Dermis blood vessel endothelial cell (primary cell): Measurements from ENCODE around the gene KRTAP5-2. TPM values are rescaled to one million over a fixed set of nuclear protein-coding genes. Genes with fewer than 3 reads are reported as not detected.

ENCODE experiments used
- DNase-seq: peaks from one replicate; pipeline ENCODE4 v3.0.0; 2010
- total RNA-seq: library from RNA; depleted of rRNA; stranded (reverse); fragments of >200 nt; gene quantifications from 2 replicates; pipeline ENCODE4 v1.2.3, GENCODE V29; 2014

The KRTAP5-2 gene
- total RNA-seq, 1 donor from 2014 or later, result not detected

DNA sequence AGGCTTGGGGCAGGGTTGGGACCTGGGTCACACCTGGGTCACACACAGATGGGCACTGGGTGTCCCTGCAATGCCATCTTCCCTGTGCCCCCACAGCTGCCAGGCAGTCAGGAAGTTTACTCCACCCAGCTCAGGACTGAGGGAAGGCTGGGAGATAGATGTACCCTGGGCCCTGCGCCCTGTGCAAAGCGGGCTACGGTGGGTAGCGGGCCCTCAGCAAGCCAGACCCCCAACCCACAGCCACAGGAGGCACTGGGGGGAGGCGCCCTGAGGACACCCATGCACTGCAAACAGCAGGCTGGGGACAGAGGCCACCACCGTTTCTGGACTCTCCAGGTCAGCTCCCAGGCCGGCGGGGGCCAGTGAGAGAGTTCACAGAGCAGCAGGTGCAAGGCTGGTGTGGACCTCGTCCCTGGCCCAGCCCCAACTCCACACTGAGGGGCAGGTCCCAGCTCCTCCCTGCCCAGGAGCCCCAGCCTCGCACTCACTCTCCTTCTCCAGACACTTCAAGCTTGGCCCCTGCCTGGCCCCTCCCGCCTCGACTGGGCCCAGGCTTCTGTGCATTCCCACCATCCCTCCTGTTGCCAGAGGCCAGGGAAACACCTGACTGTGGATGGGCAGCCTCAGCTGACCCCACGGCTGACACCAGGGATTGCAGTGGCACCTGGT, 30.9 kb downstream of the KRTAP5-2 start:
- no peak for DNase-seq

DNA sequence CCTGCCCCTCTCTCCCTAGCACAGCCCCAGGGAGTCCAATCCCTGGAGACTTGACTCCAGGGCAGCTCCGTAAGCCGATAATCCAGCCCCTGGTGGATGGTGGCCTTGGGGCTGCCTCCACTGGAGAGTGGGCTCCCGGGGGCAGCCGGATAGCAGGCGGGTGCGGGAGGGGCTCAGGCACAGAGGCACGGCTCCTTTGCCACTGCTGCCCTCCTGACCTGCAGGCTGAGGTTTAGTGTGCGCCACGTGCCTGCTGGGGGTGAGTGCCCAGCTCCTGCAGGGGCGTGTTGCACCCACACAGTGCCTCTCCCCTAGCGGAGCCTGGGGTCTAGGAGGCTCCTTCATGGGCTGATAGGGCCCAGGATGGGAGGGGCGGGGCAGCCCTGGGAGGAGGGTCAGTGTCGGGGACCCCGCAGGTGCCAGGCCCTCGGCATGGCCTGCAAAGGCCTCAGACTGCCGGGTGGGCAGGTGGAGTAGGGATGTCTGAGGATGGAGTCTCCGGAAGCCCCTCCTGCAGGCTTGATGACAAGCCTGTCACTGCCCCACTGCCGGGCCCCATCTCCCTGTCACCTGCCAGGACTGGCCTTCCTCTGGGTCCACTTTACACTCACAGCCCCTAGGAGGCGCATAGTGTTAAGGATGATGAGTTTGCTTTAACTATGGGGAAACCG, 31.6 kb downstream of the KRTAP5-2 start:
- no peak for DNase-seq

DNA sequence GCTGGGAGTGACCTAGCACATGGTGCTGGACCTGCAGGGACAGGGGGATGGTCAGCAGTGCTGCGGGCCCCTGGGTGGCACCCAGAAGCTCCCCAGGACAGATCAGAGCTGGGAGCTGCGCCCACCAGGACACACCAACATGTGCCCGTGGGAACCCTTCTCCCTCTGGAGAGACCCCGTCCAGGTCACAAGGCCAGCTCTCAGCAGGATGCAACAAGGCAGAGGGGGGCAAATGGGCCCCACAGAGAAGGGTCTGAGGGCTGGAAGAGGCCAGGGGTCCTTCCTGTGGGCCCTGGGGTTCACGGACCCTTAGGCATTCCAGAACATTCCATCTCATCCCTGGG, 32.2 kb downstream of the KRTAP5-2 start:
- DNase-seq, result no peak

DNA sequence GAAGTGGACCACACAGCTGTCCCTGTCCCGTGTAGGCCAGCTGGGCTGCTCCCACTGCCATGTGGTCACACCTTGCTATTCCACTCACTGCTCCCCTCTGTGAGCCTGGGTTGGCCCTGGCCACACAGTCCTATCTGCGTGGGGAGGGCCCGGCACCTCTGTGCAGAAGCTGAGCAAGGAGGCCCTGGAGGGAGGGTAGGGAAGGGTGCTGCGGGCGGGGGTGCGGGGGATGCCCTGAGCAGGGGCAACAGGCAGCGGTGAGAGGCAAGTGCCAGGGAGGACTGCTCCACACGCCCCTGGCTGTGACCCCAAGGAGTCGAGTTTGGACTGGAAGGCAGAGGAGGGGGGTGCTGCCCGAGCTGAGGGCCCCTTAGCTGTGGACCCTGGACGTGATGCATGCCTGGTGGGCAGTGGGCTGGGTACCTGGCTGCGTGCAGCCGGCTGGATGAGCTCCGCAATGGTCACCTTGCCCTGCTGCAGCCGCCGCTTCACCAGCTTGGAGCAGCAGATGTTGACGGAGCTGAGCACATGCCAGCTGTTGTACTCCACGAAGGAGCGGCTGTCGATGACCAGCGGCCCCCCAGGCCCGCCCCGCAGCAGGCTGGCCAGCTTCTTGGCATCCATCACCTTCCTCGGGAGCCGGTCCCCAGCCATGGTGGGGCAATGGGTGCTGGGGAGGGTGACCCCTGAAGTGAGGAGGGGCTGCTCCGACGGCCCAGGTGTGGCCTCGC, 32.8 kb downstream of the KRTAP5-2 start:
- no peak for DNase-seq

DNA sequence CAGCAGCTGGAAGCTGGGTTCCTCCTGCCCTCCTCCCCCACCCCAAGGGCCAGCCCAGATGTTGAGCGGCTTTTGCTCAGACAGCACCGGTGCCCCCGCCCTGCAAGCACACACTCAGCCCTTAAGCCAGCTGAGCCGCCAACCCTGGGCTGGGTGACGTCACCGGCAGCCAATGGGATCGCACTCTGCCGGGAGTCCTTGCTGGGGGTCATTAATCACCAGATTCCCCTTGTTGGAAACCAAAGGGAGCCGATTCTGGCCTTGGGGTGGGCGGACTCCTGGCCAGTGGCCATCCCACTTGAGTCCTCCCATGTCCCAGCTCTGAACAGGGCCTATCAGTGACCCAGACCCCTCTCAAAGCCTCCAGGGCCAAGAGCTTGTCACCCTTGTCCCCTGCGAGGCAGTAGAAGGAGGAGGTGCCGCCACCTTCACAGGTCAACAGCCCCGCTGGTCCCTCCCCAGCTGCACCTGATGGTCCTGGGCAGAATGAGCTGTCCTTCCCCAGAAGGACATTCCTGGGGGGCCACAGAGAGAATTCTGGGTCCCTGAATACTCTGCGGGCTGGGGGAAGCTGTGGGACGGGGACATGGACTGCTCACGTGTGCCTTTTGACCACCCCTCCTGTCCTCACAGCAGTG, 33.4 kb downstream of the KRTAP5-2 start:
- peak; percentile 71 for DNase-seq

DNA sequence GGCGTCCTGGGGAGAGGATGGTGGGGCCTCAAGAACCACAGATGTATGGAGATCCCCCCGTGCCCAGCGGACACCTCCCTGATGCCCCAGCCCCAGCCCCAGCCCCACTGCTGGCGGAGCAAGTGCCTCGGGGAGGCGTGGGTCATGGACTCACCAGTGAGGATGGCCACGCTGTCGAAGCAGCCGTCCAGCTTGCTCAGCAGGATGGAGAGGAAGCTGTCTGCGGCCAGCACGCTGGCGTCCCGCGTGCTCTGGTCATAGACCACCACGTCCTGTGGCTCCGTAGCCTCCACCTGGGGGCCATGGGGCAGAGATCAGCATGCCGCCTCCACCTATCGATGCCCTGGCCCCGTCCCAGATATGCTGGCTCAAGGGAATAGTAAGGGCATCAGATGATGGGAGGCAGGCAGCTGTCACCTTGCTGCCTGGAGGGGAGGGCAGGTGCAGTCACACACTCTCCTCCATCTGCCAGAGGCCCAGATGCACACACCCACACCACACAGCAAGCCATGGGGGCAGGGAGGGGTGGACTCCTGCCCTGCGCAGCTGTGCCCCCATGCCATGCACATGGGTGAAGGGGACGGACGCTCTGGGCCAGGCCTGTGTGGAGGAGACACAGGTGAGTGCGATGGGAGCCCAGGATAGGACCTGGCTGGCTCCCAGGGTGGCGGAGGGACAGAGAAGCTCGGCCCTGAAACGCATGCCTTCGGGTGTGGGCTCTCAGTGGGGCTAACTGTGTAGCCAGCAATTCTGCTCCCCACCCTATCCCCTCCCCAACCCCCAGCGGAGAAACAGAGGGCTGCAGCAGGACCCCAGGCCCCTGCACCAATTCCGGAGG, 34.2 kb downstream of the KRTAP5-2 start:
- no peak for DNase-seq

DNA sequence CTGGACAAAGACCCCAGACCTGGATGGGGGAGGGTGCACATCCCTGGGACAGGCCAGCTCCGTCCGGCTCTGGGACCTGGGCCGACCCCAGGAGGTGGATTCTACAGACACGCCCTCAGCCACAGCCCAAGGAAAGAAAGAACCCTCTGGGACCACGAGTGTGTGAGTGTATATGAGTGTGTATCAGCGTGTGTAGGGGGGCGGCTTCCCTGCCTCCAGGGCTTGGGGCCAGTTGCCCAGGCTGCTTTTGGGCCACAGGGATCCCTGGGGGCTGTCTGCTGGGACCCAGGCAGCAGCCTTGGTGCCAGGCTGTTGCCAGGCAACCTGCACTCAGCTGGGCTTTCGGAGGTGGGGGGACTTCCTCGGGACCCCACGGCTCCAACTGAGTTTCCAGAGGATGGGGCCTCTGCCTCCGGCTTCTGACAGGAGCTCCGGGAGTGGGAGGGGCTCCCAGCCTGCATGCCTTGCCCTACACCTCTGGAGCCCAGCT, 34.9 kb downstream of the KRTAP5-2 start:
- DNase-seq, result no peak

DNA sequence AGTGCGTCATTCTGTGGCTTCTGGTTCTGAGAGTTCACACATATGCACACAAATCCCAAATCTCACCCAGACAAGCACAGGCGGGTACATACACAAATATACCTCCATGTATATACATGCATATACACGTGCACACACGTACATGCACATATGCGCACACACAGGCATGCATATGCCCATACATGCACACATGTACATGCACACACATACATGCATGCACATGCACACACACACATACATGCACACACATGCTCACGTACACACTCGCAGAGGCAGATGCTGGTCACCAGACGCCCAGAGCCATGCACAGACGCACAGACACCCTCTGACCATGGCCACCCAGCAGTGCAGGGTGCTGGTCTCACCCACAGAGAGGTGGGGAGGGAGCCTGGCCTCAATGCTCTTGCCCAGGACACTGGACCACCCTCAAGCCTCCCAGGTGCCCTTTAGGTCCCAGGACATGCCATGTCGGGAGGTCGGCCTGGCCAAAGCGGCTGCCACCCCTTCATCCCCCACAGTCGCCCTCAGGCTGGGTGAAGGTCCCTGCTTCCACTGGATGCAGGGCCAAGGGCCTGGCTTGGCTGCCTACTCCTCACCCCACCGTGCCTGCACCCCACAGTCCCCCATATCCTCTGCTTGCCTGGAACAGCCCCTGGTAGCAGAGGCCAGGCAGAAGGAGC, 35.5 kb downstream of the KRTAP5-2 start:
- no peak for DNase-seq

DNA sequence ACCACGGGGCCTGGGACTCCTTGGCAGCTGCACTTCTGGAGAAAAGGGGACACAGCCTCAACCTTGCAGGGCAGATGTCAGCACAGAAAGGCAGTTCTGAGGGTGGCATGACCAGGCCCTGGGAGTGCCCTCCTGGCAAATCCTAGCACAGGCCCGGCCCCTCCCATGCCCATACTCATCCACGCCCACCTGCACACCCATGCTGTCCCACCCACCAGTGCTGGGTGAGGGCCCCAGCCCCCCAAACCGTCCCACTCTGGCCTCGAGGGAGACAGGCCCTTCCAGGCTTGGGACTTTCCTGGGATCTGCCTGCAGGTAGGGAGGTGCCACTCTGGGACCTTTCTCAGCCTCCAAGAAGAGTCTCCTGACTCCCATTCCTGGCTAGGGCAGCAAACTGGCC, 36.1 kb downstream of the KRTAP5-2 start:
- DNase-seq, result no peak

DNA sequence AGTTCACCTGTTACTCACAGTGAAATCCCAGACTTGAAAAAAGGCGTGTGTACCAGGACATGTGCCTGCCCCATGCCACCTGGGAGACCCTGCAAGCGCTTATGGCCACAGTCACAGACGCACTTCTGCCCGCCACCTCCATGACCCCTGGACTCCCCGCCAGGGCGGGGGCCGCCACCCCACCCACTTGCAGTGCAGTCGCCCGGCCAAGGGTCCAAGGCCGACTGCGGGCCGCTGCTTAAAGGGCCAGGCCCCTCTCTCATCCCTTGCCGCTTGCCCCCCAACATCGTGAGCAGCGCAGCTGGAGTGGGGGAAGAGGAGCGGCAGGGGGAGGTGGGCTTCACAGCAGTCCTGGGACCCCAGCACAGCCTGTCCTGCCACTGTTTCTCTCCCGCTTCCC, 36.8 kb downstream of the KRTAP5-2 start:
- DNase-seq, result no peak

DNA sequence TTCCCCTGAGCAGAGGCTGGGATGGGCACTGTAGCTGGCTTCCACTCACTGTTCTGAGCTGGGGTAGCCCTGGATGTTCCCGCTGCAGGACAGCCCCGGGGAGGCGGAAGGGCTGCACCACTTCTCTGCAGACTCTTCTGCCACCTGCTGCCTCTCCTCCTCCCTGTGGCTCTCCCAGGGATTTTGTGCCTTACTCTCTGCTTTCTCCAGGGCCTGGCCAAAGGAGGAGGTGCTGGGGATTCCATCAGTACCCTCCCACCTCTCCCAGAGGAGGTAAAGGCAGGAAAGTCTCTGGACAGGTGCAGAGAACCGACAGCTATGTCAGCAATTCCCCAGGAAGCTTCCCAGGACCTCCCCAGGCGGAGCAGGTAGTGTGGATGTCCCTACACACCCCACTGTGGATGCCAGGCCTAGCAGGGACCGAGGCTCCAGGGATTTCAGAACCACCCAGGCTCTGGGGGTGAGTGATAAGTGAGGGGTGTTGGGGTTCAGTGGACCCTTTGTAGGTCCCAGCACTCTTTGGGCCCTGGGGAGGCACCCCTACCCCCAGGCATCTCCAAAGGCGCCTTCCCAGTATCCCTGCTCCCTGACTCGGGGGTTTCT, 37.3 kb downstream of the KRTAP5-2 start:
- no peak for DNase-seq

DNA sequence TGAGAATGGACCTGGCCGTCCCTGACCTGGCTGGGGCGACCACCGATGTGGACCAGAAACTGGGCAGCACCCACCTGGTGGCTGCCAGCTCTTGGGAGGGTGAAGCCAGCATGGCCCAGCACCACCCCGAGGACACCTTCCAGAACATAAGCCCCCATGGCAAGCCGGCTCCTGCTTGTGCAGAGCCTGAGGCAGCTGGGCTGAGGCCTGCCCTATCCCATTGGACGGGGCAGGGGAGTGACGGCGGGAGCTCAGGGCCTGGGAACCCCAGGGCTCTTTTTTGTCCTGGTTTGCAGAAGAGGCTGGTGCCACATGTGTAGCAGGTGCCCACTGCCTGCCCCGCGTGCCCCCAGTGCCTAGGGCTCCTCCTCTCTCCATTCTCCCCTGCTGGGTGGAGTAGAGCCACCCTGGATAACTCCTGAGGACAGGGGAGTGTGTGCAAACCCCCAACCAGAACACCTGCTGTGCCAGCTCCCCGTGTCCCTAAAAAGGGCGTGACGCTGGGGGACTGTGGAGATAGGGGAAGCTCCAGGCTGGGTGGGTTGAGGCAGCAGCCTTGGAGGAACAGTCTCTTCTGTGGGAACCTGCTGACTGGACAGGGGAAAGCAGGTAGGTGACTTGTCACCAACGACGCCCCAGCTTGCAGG, 38.0 kb downstream of the KRTAP5-2 start:
- DNase-seq, result no peak

DNA sequence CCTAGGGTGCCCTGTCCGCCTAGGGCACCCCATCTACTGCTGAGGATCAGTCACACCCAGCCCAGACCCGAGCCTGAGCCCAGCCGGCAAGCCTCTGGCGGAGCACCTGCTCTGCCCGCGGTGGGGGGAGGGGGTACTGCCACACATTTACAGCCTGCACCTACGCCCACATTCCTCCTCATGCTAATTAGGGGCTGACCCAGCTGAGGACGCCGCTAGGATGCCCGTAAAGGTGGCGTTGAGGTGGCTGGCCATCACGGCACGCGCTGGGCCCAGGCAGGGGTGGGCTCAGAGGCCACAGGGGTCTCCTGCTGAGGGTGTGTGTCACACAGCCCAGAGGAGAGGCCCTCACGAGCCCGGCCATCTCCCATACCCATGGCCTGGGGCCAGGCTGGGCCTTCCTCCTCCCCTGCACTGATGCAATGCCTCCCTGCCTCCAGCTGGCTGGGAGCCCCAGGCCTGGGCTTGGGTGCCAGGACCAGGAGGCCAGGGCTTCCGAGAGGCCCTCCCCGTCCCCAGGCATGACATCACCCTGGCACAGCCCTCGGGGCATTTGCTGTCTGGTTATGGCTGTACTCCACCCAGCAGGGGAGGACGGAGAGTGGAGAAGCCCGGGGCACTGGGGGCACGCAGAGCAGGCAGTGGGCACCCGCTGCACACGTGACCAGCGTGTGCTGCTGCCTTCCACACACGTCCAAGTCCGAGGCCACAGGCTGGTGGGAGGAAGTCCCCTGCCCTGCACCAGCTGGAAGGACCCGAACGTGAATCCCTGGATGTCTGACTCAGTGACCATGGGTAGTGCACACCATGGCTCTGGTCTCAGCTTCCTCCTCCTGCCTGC, 38.8 kb downstream of the KRTAP5-2 start:
- DNase-seq, result no peak

DNA sequence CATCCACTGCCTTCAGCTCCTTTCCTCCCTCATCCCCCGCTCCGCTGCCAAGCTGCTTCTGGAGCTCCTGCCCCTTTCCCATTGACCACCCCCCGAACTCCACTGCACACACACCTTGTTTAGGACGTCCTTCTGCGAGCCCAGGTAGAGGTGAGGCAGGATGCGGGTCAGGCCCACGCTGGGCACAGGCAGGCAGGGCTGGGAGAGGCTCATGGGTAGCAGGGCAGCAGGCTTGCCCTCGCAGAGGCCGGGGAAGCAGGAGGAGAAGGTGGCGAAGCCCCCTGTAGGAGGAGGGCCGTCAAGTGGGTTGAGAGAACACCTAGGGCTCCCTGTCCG, 39.4 kb downstream of the KRTAP5-2 start:
- no peak for DNase-seq

DNA sequence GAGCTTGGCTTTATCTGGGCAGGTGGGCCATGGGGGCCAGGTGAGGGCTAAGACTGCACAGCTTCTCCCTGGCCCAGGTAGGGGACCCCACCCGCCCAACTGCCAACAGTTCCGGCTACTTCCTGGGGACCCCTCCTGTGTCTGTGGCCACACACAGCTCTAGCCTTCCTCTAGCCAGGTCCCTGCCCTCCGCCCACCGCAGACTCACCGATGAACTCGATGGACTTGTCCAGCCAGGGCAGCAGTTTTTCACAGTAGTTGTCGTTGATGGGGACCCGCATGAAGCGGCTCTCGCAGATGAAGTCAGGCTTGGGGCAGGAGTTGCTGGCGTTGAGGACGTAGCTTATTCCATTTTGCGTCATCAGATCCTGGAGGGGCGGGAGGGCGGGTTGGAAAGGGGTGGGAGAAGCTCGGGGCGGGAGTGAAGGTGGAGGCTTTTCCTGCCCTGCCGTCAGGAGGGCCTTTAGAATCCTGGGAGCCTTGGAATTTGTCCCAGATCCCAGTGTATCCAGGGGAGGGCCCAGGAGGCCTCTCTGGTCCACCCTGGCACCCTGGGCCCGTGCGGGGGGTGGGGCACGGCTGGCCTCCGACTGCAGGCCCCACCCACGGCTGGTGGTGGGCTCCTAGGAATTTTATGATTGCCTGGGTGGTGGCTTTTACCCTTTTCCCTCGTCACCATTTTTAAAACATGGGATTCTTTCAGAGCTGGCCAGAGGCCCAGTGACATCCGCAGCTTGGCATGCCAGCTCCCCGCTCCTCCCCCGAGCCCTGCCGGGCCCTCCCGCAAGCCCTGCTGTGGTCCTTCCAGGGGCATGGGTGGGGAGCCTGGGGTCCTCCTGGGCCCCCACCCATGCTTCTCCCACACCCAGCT, 40.0 kb downstream of the KRTAP5-2 start:
- DNase-seq, result peak; percentile 53

DNA sequence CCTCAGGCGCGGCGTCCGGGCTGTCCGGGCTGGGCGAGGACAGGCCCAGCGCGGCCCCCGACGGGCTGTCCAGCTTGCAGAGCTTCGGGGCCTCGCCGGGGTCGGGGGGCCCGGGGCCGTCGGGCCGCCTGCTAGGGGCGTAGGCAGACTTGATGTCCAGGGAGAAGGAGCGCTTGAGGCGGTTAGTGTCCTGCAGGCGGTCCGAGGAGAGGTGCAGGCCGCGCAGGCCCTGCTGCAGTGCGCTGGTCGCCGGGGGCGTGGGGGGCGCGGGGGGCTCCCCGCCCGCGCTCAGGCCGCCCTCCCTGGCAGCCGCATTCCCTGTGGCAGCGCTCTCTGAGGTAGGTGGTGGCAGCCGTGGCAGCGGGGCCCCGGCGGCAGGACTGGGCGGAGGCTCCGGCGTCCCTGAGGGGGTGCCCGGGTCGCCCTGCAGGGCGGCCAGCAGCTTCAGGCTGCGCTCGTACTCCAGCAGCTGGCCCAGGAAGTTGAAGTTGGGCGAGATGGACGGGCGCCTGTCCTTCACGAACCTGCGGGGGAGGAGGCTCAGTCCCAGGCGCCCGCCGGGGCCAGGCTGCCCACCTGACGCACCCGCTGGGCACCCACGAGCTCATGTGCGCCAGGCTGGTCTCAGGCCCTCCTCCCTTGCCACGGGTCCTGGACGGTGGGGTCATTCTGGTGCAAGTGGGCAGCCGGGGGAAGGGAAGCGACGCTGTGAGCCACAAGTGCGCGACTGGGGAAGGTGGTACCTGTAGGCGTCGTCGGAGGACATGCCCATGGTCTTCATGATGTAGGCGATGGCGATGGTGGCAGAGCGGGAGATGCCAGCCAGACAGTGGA, 40.8 kb downstream of the KRTAP5-2 start:
- no peak for DNase-seq

DNA sequence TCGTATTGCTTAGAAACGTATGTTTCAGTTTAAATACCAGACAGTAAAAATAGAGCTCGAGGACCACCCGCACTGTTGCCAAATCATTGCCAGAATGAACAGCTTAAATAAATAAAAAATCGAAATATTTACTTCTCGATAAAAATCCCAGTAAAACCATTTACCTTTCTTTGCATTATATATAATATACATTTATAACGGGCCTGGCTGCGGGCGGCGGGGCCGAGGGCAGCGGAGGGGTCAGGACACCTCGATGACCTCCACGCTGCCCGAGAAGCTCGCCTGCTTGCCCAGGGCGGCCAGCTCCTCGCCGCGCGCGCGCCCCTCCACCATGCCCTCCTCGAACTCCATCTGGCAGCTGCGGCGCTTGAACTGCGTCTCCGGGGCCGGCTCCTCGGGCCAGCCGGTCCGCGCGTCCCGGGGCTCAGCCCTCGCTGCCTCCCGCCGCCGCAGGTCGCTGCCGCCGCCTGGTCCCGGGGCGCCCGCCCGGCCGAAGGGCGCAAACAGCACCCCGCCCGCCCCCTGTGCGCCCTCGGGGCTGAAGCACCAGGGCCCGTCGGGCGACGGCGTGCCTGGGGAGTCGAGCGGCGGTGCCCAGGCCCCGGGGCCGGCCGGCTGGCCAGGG, 41.7 kb downstream of the KRTAP5-2 start:
- DNase-seq, result no peak
